Panc1 (cell line): ENCODE data around the gene SRSF4.

Experiments used
- POLR2AphosphoS5 ChIP-seq: IDR thresholded peaks from 2 replicates; pipeline ENCODE4 v1.6.1; 2012; ENCODE audit warnings: mild to moderate bottlenecking, low read depth, low read length, moderate library complexity
- SIN3A ChIP-seq: IDR thresholded peaks from 2 replicates; pipeline ENCODE4 v1.6.1; 2012; ENCODE audit warnings: low read depth, mild to moderate bottlenecking, low read length, moderate library complexity, borderline replicate concordance; ENCODE audit not compliant: insufficient read depth
- TCF7L2 ChIP-seq: IDR thresholded peaks from 2 replicates; pipeline ENCODE4 v1.6.1; 2011; ENCODE audit warnings: mild to moderate bottlenecking, low read depth, low read length, inconsistent platforms
- TF ChIP-seq, protein P1 (sequence below): fragments of 450-650 bp; IDR thresholded peaks from 2 replicates; pipeline ENCODE4 v1.5.1; 2017; ENCODE audit warnings: mild to moderate bottlenecking
- TF ChIP-seq, protein P2 (sequence below), 2 experiments: IDR thresholded peaks; 2 replicates each; pipeline ENCODE4 v1.6.1; 2011 to 2012; ENCODE audit warnings: low read depth in 2 of 2, control low read depth in 1 of 2, low read length in 1 of 2, mild to moderate bottlenecking in 1 of 2, moderate library complexity in 1 of 2; ENCODE audit not compliant: insufficient read depth in 1 of 2

DNA sequence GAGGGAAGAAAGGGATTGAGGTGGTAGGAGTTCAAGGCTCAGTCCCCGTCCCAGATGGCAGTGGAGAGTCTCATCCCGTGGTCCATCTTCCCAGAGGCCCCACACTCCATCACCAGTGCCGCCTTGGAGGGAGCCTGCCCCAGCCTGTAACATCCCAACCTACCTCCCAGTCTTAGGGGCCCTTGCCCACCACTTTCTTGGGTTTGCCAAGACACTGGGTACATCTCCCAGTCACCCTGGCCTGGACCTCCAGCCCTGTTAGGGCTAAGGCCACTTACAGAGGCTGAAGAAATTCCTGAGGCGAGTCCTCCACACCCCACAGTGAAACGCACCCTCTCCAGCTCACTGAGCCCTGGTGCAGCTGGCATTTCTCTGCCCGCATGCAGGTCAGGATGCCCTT is 61.3 kb downstream of the SRSF4 start:
- TF ChIP-seq, protein P1, sequence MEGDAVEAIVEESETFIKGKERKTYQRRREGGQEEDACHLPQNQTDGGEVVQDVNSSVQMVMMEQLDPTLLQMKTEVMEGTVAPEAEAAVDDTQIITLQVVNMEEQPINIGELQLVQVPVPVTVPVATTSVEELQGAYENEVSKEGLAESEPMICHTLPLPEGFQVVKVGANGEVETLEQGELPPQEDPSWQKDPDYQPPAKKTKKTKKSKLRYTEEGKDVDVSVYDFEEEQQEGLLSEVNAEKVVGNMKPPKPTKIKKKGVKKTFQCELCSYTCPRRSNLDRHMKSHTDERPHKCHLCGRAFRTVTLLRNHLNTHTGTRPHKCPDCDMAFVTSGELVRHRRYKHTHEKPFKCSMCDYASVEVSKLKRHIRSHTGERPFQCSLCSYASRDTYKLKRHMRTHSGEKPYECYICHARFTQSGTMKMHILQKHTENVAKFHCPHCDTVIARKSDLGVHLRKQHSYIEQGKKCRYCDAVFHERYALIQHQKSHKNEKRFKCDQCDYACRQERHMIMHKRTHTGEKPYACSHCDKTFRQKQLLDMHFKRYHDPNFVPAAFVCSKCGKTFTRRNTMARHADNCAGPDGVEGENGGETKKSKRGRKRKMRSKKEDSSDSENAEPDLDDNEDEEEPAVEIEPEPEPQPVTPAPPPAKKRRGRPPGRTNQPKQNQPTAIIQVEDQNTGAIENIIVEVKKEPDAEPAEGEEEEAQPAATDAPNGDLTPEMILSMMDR: no peak
- TF ChIP-seq SIN3A: no peak
- TF ChIP-seq POLR2AphosphoS5: no peak
- TF ChIP-seq, protein P2, sequence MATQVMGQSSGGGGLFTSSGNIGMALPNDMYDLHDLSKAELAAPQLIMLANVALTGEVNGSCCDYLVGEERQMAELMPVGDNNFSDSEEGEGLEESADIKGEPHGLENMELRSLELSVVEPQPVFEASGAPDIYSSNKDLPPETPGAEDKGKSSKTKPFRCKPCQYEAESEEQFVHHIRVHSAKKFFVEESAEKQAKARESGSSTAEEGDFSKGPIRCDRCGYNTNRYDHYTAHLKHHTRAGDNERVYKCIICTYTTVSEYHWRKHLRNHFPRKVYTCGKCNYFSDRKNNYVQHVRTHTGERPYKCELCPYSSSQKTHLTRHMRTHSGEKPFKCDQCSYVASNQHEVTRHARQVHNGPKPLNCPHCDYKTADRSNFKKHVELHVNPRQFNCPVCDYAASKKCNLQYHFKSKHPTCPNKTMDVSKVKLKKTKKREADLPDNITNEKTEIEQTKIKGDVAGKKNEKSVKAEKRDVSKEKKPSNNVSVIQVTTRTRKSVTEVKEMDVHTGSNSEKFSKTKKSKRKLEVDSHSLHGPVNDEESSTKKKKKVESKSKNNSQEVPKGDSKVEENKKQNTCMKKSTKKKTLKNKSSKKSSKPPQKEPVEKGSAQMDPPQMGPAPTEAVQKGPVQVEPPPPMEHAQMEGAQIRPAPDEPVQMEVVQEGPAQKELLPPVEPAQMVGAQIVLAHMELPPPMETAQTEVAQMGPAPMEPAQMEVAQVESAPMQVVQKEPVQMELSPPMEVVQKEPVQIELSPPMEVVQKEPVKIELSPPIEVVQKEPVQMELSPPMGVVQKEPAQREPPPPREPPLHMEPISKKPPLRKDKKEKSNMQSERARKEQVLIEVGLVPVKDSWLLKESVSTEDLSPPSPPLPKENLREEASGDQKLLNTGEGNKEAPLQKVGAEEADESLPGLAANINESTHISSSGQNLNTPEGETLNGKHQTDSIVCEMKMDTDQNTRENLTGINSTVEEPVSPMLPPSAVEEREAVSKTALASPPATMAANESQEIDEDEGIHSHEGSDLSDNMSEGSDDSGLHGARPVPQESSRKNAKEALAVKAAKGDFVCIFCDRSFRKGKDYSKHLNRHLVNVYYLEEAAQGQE (IDR thresholded peaks at IDR 0.05; ENCODE audit: insufficient read depth in 1 of 2, low read depth in 2 of 2, low read length in 1 of 2): no peak
- TF ChIP-seq TCF7L2: no peak
